Head of caudate nucleus (tissue), 42 donors: ENCODE results near the gene FGD4.
A peak's percentile ranks its signal among the peaks of the same experiment; 100 is the strongest.

Source experiments
- DNase-seq, 42 donors: peaks; one replicate each; pipeline versions ENCODE4 v3.0.0 to v3.0.0-alpha.2; 2020 to 2021; ENCODE audit warnings: mixed read lengths in 7 of 42
- intact Hi-C: fragments of 100-400 bp; cut with DNase I; formaldehyde crosslinking; loops from one replicate; pipeline ENCODE4 v1.15.0; 2022

FGD4 gene

DNA sequence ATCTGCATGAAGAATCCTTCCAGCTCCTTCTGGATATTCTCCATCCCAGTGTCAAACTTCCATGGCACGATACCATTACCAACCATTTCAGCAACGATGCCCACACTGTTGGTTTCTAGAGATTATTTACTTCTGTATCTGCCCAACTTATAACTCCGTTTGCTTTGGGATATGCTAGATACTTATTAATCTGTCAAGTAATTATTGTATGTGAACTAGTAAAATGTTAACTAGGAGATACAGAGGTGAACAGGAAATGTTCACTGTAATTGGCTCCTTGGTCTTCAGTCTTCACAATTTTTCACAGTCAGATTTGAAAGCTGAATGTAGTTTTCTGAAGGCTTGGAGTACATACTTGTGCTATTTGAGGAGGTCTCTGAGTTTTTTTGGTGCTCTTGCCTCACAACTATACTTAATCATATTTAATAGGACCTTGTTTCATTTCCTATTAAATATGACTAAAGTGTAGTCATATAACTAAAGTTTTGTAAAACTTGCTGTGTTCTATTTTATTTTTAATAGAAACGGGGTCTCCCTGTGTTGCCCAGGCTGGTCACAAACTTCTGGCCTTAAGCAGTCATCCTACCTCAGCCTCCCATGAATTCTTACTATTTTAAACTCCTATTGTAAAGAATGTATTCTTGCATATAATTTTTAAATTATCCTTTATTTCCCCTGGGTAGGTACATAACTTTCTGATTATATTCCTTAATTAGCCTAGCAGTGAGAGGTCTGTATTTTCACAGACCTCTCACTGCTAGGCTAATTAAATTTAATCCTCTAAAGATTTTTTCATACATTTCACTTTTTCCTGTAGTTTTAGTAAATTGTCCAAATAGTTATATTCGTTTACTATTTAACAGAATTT, 79.7 kb downstream of the FGD4 start:
- intact Hi-C loops: no loop called here
- DNase-seq: no peak

- no peak for DNase-seq
- intact Hi-C loops: no loop called here
These were observed 82.9 kb downstream of the FGD4 start for GRCh38 chr12:32482226-32482625.

GRCh38 chr12:32483499-32483898, 84.1 kb downstream of the FGD4 start:
- peak in 4 of 42 donors; percentile 6 to 27 (median 22) for DNase-seq
- intact Hi-C loops: no loop called here

DNA sequence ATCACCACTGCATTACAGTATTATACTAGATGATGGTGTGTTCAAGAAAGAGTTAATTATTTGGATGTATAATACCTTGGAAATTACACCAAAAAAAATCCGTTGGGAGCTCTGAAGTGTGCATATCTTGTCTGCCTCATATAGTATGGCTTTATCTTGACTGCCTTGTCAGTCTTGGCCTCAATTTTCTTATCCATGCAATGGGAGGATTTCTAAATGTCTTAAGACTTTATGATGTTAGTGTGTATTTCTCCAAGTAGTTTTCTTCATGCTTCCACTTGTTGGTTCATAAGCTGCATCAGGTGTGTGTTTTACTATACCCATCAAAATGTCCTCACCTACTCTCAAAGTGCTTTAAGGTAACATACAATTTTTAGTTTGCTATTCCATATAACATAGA, 84.6 kb downstream of the FGD4 start:
- no peak for DNase-seq
- intact Hi-C loops: no loop called here

GRCh38 chr12:32486158-32486557, 86.8 kb downstream of the FGD4 start:
- DNase-seq: no peak
- intact Hi-C loops: no loop called here

- DNase-seq: no peak
- intact Hi-C loops: no loop called here
These were observed 88.8 kb downstream of the FGD4 start for GRCh38 chr12:32488132-32488531.

DNA sequence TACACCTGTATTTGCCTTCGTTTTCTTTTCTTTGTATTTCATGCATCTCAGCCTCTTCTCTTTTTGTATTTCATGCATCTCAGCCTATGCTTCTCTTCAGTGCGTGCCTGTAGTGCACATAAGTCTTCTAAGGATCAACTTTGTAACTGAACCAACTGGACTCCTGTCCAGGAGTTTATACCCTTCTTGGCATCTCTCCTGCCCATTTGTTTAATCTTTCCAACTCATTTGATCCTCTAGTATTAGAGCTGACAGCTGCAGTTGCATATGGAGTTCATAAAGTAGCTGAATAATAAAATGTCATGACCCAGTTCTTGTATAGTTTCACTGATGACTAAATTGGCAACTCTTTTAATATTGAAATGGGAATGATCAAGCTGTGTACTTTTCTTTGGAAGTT, 89.7 kb downstream of the FGD4 start:
- intact Hi-C loops: no loop called here

DNA sequence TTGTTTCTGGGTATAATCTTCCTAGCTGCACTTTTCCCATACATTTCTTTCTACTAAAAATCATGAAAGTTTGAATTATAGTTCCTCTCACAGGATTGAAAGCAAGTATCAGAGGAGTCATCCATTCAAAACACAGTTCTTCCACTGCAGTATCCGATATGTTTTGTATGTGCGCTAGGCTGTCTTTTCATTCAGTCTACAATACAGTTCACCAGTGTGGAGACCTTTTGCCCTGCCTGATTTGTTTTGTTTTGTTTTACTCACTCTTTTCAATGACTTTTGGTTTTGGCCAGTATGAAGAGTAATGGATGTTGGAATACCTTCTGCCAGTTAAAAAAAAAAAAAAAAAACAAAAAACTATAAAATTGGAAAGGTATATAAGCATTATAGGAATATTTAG, 91.4 kb downstream of the FGD4 start:
- DNase-seq: no peak
- intact Hi-C loops: no loop called here

More for the DNA sequence above, 89.7 kb downstream of the FGD4 start:
- DNase-seq: no peak

- intact Hi-C loops: no loop called here
- no peak for DNase-seq
These were observed 93.9 kb downstream of the FGD4 start for GRCh38 chr12:32493282-32493681.

DNA sequence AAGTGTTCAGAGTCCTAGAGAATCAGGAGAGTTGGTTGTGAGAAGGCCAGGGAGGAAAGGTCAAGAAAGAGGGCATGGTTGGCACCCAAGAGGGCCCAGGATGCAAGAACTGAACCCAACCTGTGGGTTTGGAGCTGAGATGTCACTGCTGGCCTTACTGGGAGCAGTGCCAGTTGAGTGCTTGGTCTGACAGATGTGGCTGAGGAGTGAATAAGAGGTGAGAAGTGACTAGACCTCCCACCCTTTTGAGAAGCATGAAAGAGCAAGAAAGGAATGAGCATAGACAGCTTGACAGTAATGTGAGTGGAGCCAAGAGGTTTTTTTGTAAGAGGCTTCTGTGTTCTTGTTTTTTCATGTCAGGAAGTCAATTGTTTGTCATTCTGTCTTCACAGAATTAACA, 95.3 kb downstream of the FGD4 start:
- DNase-seq: no peak
- intact Hi-C loops: no loop called here

DNA sequence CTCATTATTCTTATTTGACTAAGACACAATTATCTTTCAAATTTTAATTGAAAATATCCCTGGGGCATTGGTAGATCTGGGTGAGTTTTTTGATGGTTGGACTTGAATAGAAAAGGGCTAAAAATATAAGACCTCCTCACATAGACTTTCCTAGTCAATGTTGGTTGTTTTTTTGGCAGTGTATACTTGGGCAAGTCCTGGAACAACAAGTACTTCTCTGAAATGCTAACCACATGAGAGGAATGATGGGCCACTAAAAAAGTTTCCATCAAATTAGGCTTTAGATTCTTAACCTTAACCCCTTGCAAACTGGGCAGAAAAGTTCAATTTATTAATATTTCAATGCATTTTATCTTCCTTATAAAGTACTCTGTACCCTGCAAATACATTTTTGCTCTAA, 97.6 kb downstream of the FGD4 start:
- intact Hi-C loops: no loop called here
- DNase-seq: no peak

- intact Hi-C loops: no loop called here
These were observed 98.5 kb downstream of the FGD4 start for GRCh38 chr12:32497864-32498263.

GRCh38 chr12:32499048-32499447, 99.7 kb downstream of the FGD4 start:
- intact Hi-C loops: no loop called here
- DNase-seq: no peak

More at GRCh38 chr12:32497864-32498263, 98.5 kb downstream of the FGD4 start:
- no peak for DNase-seq

GRCh38 chr12:32501835-32502333, 102.5 kb downstream of the FGD4 start:
- intact Hi-C loops: no loop called here
- peak; percentile 25 to 90 (median 68) for DNase-seq

DNA sequence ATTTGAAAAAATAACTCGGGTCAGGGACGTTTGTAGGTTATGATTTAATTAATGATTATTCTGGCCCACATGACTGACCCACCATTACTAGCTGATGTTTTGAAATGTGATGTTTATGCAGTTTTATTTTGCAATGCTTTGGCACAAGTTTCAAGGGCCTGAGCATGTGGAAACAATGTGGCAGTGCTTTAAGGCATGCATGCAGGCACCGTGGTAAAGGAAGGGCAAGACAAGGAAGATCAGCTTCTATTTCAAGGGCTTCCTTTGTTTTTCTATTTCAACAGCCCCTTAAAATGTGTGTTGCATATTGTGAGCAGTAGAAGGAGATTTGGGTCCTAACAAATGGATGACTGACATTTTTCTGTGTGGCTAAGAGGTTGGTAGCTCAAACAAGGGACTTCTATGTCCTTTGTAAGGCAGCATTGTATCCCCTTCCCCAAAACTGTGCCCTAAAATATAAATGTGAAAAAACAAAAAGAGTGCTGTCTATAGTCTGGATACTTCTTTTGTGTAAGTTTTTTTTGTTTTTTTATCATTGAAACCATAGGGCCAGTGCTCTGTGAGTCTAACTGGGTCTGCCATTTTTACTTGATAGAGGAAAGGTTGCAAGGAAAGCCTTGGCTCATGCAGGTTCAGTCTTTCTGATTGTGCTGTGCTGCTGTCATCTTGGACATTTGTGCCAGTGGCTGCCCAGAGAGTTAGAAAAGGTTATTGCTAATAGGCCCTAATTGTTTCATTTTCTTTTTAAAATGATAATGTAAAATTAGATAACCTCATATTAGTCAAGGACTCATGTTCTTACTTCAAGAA, 103.5 kb downstream of the FGD4 start:
- peak in 22 of 42 donors; percentile 26 to 67 (median 44) for DNase-seq
- intact Hi-C loops: no loop called here

GRCh38 chr12:32503730-32504129, 104.4 kb downstream of the FGD4 start:
- DNase-seq: no peak
- intact Hi-C loops: no loop called here

DNA sequence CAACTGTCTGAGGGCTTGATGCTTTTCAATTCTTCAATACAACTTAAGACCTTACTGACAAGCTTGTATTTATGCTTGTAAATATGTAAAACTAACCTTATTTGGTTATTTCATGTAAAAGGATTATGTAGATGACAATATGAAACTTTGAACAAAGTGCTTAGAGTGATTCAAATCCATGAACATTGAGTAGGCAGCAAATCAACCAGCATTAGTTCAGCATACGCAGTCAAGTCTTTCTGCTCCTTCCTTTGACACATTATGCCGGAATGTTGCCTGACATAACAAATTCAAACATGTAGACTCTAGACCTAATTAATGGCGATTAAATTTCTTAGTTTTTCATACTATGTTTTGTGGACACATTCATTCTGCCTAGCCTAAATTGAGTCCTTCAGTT, 105.2 kb downstream of the FGD4 start:
- intact Hi-C loops: no loop called here
- DNase-seq: no peak

DNA sequence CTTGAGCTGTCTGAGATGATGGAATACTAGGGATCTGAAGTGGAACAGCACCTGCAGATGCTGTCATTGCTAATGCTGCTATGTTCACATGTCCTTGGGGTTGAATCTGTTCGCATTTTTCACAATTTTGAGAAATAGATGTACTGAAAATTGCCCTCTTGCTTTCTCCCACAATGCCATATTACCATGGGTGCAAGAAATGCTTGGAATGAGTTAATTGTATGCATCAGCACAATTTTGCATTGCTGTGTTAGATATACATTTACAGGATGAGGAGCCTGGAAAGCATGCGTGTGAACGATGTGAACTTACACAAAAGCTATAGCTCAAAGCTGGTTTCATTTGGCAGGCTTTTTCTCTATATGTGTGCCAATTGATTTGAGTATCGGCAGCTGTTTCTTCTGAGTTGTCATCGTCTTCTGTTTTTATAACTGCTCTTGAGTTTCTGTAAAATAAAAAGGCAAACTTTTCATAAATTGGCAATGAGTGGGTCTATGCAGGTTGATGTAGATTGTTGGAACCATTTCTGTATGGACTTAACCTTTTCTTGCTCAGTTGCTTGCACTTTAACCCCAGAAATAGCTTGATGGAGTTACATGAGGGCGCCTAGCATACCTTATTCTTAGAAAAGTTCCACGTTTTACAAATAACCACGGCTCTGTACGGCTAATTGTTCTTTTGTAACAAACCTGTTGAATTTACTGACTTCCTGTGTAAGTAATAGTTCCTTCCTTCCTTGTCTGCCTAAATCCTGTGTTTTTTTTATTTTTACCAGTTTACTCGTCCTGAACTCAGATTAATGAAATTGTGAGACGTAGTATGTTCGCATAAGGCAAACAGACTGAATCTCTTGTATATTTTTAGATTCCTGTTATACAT, 105.9 kb downstream of the FGD4 start:
- no peak for DNase-seq
- intact Hi-C loops: no loop called here
